SK-N-MC (cell line): ENCODE data around the gene PLXNA4.

Experiments used
- DNase-seq: peaks from one replicate; pipeline ENCODE4 v3.0.0-alpha.2; 2011; ENCODE audit warnings: low read depth, low spot score
- H3K27ac ChIP-seq: fragments of 200-600 bp; sonication (generic); 2 replicates; pipeline ENCODE4 v1.5.1; 2016; ENCODE audit warnings: mixed run types
- H3K36me3 ChIP-seq: fragments of 200-600 bp; sonication (generic); 2 replicates; pipeline ENCODE4 v1.6.1; 2017; ENCODE audit warnings: antibody characterized with exemption, low read length, mixed read lengths; ENCODE audit not compliant: insufficient read depth
- H3K4me3 ChIP-seq: fragments of 200-600 bp; sonication (generic); 2 replicates; pipeline ENCODE4 v1.5.1; 2016
- H3K9ac ChIP-seq: fragments of 200-600 bp; sonication (generic); 2 replicates; pipeline ENCODE4 v1.8.0; 2017; ENCODE audit warnings: mixed run types, mixed read lengths; ENCODE audit not compliant: insufficient read length
- H3K9me3 ChIP-seq: fragments of 200-600 bp; sonication (generic); 2 replicates; pipeline ENCODE4 v1.6.1; 2017; ENCODE audit warnings: low read depth, mild to moderate bottlenecking, antibody characterized with exemption, low read length, moderate library complexity, mixed read lengths
- EZH2 ChIP-seq: fragments of 200-600 bp; sonication (generic); IDR thresholded peaks from one replicate; pipeline ENCODE4 v1.6.1; 2017; ENCODE audit warnings: antibody characterized with exemption
- FOXP2 ChIP-seq: optimal IDR thresholded peaks from 2 replicates; pipeline ENCODE3; 2011; ENCODE audit warnings: mild to moderate bottlenecking, moderate library complexity; ENCODE audit not compliant: insufficient read depth; ENCODE audit errors: extremely low read length, control extremely low read depth
- POLR2AphosphoS5 ChIP-seq: IDR thresholded peaks from 2 replicates; pipeline ENCODE4 v1.6.1; 2012; ENCODE audit warnings: mild to moderate bottlenecking, low read depth, low read length, borderline replicate concordance

PLXNA4 gene

GRCh38 chr7:132417103-132417906, 159.0 kb downstream of the PLXNA4 start:
- TF ChIP-seq FOXP2 = no peak
- no peak for TF ChIP-seq POLR2AphosphoS5
- TF ChIP-seq EZH2 = no peak
- no peaks in the 10 kb centered on the region for H3K9me3 ChIP-seq
- no peak overlapping the region for H3K4me3 ChIP-seq
- H3K36me3 ChIP-seq = no peaks in the 10 kb centered on the region
- no peak overlapping the region for H3K27ac ChIP-seq
- no peak for DNase-seq
- H3K9ac ChIP-seq = no peak overlapping the region

GRCh38 chr7:132416395-132416794, 159.9 kb downstream of the PLXNA4 start:
- no peak overlapping the region for H3K4me3 ChIP-seq
- H3K36me3 ChIP-seq = no peaks in the 10 kb centered on the region
- DNase-seq = no peak
- H3K9ac ChIP-seq = no peak overlapping the region
- TF ChIP-seq FOXP2 = no peak
- no peak overlapping the region for H3K27ac ChIP-seq
- no peaks in the 10 kb centered on the region for H3K9me3 ChIP-seq

- no peak overlapping the region for H3K27ac ChIP-seq
- H3K9ac ChIP-seq = no peak overlapping the region
- H3K36me3 ChIP-seq = no peaks in the 10 kb centered on the region
- TF ChIP-seq FOXP2 (no peak), POLR2AphosphoS5 (no peak), EZH2 (no peak)
- H3K4me3 ChIP-seq = no peak overlapping the region
- no peak for DNase-seq
- H3K9me3 ChIP-seq = no peaks in the 10 kb centered on the region
Measured at GRCh38 chr7:132415259-132415658, 161.0 kb downstream of the PLXNA4 start.

GRCh38 chr7:132414857-132415256, 161.4 kb downstream of the PLXNA4 start:
- no peak overlapping the region for H3K9ac ChIP-seq
- no peaks in the 10 kb centered on the region for H3K9me3 ChIP-seq
- H3K36me3 ChIP-seq = no peaks in the 10 kb centered on the region
- TF ChIP-seq POLR2AphosphoS5 (no peak), FOXP2 (no peak), EZH2 (no peak)
- DNase-seq = no peak
- no peak overlapping the region for H3K27ac ChIP-seq
- H3K4me3 ChIP-seq = no peak overlapping the region

GRCh38 chr7:132412435-132412834, 163.8 kb downstream of the PLXNA4 start:
- no peak overlapping the region for H3K27ac ChIP-seq
- no peaks in the 10 kb centered on the region for H3K36me3 ChIP-seq
- H3K9me3 ChIP-seq = no peaks in the 10 kb centered on the region
- no peak for DNase-seq
- H3K9ac ChIP-seq = no peak overlapping the region
- TF ChIP-seq EZH2 = no peak
- no peak for TF ChIP-seq POLR2AphosphoS5
- TF ChIP-seq FOXP2 = no peak
- H3K4me3 ChIP-seq = no peak overlapping the region

- Histone ChIP-seq H3K9me3 (no peaks in the 10 kb centered on the region), H3K27ac (no peak overlapping the region), H3K36me3 (no peaks in the 10 kb centered on the region), H3K9ac (no peak overlapping the region), H3K4me3 (no peak overlapping the region)
- no peak for DNase-seq
- no peak for TF ChIP-seq EZH2
- TF ChIP-seq POLR2AphosphoS5 = no peak
- no peak for TF ChIP-seq FOXP2
Measured at GRCh38 chr7:132410861-132411541, 165.3 kb downstream of the PLXNA4 start.

GRCh38 chr7:132410385-132410784, 165.9 kb downstream of the PLXNA4 start:
- DNase-seq = no peak
- no peaks in the 10 kb centered on the region for H3K9me3 ChIP-seq
- no peak overlapping the region for H3K4me3 ChIP-seq
- TF ChIP-seq POLR2AphosphoS5 = no peak
- TF ChIP-seq FOXP2 = no peak
- TF ChIP-seq EZH2 = no peak
- no peak overlapping the region for H3K27ac ChIP-seq
- H3K36me3 ChIP-seq = no peaks in the 10 kb centered on the region
- no peak overlapping the region for H3K9ac ChIP-seq

GRCh38 chr7:132407764-132408163, 168.5 kb downstream of the PLXNA4 start:
- no peak for DNase-seq
- Histone ChIP-seq H3K36me3 (no peaks in the 10 kb centered on the region), H3K9me3 (no peaks in the 10 kb centered on the region), H3K4me3 (no peak overlapping the region), H3K9ac (no peak overlapping the region), H3K27ac (no peak overlapping the region)
- TF ChIP-seq POLR2AphosphoS5 (no peak), FOXP2 (no peak), EZH2 (no peak)

- Histone ChIP-seq H3K36me3 (no peaks in the 10 kb centered on the region), H3K9me3 (no peaks in the 10 kb centered on the region), H3K9ac (no peak overlapping the region), H3K27ac (no peak overlapping the region), H3K4me3 (no peak overlapping the region)
- DNase-seq = no peak
- TF ChIP-seq FOXP2 = no peak
- TF ChIP-seq POLR2AphosphoS5 = no peak
- TF ChIP-seq EZH2 = no peak
Measured at GRCh38 chr7:132406039-132406438, 170.2 kb downstream of the PLXNA4 start.
